ENCODE data around the gene RASSF4. TPM values are rescaled to one million over a fixed set of nuclear protein-coding genes. Genes with fewer than 3 reads are reported as not detected.
"Not testable (repeated sequence)": the region's sequence is repeated elsewhere in the genome, so short reads cannot be mapped to it uniquely, and the experiment has no call there.

The RASSF4 gene
- polyA plus RNA-seq, 3 donors = 24.2 to 36.0 (median 33.9) TPM

DNA sequence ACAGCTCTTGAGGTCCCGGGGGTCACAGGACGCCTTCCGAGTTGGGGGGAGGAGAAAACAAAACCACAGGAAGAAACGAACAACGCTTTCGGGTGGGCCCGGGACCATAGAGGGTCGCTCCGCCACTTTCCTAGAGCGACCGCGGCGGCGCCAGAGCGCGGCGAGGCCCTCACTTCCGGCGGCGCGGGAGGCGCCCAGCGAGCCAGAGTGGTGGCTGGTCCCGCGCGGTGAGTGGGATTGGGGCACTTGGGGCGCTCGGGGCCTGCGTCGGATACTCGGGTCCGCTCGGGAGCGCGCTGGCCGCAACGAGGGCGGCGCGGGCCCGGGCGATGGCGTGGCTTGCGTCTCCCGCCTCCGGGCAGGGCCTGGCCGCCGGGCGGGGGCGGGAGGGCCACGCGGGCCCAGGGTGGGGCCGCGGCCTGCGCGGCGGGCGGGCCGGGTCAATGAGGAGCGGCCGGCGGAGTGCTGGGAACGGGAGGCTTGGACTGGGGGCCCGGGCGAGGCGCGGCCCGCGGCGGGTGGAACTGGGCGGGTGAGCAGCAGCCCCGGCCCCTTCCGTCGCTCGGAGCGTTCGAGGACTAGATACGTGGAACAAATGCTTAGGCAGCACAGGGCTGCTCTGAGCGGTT is 41.3 kb downstream of the RASSF4 start, which contains the start of gene ZNF22:
Gene ZNF22, plus strand, starts transcription at position 172 of the 629 bp plus-strand sequence. CDS start 2,446 bp downstream, outside the sequence.
- peak; percentile 85 for DNase-seq

DNA sequence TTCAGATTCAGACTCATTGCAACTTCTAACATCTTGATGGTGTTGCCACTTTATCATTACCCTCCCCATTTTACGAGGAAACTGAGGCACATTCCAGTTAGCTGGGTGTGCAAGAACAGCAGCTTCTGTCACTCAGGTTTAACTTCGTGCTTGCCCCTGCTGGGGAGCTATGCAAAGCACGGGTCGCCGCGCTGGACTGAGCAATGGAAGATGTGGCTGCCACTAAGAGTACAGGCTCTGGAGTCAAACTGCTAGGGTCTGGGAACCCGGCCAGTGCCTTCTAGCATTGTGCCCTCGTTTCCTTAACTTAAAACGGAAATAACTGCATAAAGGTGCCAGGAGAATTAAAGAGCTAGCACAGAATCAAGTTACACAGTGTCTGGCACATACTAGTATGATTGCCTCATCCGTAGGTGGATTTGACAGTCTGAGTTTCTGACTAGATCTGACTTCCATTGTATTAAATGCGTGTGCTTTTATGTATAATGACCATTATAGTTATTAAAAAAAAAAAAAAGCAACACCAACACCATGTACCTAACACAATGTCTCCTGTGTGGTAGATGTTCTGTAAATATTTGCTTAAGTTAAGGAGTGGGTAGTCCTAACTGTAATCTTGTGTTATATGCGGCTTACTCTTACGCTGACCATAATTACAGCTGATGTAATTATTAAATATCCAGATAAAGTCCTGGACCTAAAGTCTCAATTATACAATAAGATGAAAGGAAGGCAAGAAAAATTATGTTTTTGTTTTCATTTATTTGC is 42.0 kb downstream of the RASSF4 start:
- DNase-seq = peak; percentile 69

DNA sequence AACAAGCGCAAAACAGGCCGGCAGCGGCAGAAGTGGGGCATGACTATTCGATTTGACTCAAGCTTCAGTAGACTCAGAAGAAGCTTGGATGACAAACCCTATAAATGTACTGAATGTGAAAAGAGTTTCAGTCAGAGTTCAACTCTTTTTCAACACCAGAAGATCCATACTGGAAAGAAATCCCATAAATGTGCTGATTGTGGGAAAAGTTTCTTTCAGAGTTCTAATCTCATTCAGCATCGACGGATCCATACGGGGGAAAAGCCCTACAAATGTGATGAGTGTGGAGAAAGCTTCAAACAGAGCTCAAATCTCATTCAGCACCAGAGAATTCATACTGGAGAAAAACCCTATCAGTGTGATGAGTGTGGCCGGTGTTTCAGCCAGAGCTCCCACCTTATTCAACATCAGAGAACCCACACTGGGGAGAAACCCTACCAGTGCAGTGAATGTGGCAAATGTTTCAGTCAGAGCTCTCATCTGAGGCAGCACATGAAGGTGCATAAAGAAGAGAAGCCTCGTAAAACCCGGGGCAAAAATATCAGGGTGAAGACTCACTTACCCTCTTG is 43.9 kb downstream of the RASSF4 start:
- no peak for DNase-seq

DNA sequence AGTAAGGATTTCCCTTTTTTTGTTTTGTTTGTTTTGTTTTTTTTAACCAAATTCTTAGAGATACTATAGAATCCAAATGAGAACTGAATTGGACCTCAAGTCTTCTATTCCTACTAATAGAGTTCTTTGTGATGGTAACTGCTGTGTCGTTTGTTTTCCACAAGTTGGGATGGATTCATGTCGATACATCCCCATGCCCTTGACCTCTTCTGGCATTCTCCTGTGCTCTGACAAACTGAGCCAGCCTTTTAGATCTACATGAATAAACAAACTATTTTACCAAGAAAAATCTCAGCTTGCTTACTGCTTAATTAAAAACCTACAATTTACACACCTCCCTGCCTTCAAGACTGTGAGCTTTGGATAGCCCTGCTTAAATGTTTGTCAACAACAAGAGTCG is 45.1 kb downstream of the RASSF4 start:
- DNase-seq = no peak

DNA sequence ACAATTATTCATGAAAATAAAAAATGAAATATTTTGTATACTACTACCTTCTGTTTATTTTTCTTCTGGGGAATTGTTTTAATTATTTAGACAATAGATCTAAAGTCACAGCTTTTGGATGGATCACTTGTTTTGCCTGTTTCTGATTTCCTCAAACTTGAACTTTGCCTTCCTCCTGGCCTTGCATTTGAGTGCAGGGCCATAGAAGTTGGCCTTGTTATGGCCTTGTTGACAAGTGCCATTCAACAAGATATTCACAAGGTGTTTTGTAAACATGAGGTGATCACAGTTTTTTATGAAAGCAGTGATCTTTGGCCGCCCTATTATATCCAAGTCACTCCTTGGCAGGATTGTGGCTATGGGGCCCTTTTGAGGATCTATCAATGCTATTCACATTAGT is 45.7 kb downstream of the RASSF4 start:
- DNase-seq = no peak

DNA sequence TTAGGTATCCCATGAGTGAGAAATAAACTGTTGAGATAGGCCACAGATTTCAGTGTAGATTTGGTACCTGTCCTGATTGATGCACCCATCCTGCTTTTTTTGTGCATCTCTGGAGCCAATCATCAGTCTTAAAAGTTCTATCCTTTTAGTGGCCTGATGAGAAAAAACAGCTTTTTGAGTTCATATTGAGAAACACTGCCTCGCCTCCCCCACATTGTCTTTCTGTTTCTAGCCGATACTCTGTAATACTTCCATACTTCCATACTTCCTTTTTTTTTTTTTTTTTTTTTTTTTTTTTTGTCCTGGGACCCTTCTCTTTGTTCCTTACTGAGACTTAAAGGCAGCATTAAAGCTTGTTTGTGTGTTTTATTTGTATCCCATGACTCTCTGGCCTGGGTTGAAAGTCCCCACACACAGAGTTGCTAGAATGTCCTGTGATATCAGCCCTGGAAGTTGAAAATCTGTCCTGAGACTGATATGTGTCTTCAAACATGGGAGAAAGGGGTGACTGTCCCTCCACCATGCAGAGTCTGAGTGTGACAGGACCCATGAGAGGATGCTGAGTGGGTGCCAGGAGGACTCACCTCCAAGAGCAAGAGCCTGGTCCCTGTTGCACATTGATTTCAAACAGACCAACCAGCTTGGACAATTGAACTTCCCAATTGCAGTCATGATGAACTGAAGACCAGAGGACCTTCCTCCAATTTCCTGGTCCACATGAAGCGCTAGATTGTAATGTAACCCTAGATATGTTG is 46.9 kb downstream of the RASSF4 start:
- no peak for DNase-seq

DNA sequence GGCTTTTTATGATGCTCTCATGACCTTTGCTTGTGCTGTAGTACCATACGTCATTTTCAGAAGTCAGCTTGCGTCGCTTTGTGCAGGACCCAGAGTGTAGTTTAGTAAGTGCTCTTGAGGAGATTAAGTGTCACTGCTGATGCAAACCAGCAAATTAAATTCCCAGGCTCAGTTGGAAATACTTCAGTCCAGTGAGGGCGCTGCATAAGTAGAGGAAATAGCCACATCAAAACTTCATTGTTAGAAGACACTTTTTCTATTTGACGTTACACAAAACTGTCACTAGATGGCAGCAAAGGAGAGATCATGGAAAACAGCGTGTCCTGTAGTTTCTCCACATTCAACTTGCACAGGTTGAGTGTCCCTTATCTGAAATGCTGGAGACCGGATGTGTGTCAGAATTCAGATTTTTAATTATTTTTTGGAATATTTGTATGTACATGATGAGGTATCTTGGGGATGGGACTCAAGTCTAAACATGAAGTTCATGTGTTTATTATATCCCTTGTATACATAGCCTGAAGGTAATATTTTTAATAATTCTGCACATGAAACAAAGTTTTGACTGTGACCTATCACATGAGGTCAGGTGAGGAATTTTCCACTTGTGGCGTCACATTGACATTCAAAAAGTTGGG is 49.0 kb downstream of the RASSF4 start:
- peak; percentile 94 for DNase-seq

DNA sequence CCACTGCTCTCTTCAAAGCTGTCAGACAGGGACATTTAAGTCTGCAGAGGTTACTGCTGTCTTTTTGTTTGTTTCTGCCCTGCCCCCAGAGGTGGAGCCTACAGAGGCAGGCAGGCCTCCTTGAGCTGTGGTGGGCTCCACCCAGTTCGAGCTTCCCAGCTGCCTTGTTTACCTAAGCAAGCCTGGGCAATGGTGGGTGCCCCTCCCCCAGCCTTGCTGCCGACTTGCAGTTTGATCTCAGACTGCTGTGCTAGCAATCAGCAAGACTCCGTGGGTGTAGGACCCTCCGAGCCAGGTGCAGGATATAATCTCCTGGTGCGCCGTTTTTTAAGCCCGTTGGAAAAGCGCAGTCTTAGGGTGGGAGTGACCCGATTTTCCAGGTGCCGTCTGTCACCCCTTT is 55.0 kb downstream of the RASSF4 start:
- not testable (repeated sequence) for DNase-seq

DNA sequence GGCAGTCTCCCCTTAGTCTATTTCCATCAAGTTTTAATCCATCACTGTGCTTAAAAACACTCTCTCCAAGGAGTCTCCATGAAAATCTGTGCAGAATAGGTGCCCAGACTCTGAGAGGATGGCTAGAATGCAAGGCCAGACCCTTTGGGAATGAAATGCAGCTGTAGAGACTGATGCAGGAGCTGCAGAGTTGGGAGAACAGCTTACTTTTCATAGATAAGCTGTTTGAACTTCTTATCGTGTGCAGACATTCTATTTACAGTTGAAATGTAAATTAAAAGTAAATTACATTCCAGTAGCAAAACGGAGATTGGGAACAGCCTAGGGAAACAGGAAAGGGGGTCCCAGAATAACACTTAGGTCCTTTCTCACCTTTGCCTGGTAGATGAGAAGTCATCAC is 56.0 kb downstream of the RASSF4 start:
- DNase-seq = no peak

DNA sequence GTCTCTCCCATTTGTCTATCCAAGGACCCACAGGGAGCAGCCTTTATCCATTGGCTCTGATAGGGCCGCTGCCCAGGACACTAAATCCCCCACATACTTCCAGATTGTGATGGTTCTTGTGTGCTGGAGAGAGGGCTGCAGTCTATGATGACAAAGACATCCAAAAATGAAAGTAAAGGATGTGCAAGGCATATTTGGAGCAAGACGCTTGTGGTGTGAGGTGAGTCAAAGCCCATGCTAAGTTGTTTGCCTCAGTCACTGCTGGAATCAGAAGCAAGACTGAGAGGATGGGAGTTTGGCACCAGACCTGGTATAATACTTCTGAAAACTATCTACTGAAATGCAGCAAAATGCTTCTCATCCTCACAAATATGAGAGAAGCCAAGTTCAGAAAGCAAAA is 63.8 kb downstream of the RASSF4 start:
- no peak for DNase-seq

DNA sequence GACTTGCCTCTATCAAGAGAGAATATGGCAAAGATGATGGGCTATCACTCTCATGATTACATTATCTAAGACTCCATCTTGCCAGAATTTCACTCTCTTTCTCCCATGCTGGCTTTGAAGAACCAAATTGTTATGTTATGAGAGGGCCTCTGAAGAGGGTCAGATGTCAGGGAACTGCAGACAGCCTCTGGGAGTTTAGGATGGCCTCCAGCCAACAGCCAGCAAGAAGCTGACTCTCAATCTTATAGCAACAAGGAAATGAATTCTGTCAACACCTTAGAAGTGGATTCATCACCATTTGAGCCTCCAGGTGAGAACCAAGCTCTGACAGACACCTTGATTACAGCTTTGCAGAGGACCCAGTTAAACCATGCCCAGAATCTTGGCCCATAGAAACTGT is 74.7 kb downstream of the RASSF4 start:
- no peak for DNase-seq

DNA sequence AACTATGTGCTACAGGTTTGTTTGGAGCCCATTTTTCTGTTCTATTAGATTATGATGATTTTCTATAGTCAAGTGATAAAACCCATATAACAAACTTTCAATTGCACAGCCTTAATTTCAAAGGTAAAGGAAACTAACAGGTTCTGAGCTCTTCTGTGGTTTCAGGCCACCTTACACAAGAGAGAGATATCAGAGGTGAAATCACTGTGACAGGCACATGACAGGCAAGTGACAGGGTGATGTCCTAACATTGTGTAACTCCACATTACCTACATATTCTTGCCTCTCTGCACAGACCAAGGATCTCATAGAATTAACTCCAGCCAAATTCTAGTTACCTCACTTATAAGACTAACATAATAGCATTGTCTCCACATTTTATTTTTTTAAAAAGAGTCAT is 76.1 kb downstream of the RASSF4 start:
- no peak for DNase-seq

DNA sequence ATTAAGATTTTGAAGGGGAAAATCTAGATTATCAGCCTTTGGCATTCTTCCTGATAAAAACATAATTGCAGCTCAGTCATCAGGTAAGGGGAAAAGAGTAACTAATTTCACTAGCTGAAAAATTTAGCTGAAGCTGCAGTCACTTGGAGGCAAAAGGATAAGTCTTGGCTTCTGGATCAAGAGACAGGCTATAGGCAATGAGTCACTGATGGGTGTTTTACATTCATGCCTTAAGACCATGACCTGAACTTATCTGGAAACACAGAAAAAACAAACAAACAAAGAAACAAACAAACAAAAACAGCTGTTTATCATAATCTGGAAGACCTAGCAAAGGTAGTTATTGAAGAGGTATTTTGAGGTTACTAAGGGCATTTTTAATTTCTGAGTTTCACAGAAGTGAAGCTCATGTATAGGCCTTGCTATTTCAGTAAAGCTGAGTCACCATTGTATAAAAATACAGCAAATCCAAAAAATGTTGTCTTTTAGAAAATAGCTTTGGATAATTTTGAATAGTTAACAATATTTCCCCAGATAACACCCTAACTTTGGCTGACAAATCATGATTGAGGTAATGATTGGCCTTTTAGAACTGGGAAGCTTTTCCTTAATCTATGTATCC is 81.4 kb downstream of the RASSF4 start:
- no peak for DNase-seq

DNA sequence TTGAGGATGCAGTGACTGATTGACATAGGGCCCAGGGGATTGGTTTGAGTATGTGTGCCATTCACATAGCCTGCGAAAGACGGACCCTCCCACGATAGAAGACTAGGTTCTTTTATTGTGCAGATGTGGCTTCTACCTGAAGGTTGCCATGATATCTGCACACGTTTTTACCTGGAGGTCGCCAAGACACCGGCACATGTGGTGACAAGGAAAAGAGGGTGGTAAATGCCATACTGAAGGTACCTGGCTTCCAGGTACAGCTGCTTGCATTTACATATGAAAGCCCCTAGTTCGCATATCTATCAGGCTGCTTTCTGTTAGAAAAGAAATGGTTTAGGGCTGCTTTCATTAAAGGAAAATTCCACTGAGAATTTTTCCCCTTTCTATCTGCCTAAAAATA is 84.7 kb downstream of the RASSF4 start:
- no peak for DNase-seq

Other genes with a start within 250 kb of the RASSF4 start
- 10 to 100 TPM; 62.2 to 87.9 (median 84.7) TPM for gene TMEM72, start 48.5 kb upstream of the RASSF4 start, polyA plus RNA-seq (ENCODE audit: insufficient read length in 3 of 3)
- 10 to 100 TPM in 1 of 3 donors, 1 to 10 TPM in 2; 7.7 to 10.3 (median 8.3) TPM for gene DEPP1, start 19.0 kb downstream of the RASSF4 start, polyA plus RNA-seq (ENCODE audit: insufficient read length in 3 of 3)
- gene ZNF22, start 41.1 kb downstream of the RASSF4 start, polyA plus RNA-seq (ENCODE audit: insufficient read length in 3 of 3) = 10 to 100 TPM; 74.1 to 84.2 (median 76.5) TPM